Muscle of leg (tissue), 11 donors: Measurements from ENCODE around the gene NXPH3. TPM values are rescaled to one million over a fixed set of nuclear protein-coding genes. Genes with fewer than 3 reads are reported as not detected.
A peak's percentile ranks its signal among the peaks of the same experiment; 100 is the strongest.
"Not testable (repeated sequence)": the region's sequence is repeated elsewhere in the genome, so short reads cannot be mapped to it uniquely, and the experiment has no call there.

Experiments used
- DNase-seq: peaks from one replicate; pipeline ENCODE4 v3.0.0; 2013
- H3K27ac ChIP-seq: one replicate; pipeline ENCODE4 v1.5.1; 2013; ENCODE audit warnings: mild to moderate bottlenecking, low read length, control low read depth
- H3K27me3 ChIP-seq: one replicate; pipeline ENCODE4 v1.6.1; 2013; ENCODE audit warnings: low read length; ENCODE audit not compliant: control insufficient read depth, insufficient read depth
- H3K36me3 ChIP-seq: one replicate; pipeline ENCODE4 v1.6.1; 2013; ENCODE audit warnings: low read length; ENCODE audit not compliant: control insufficient read depth, insufficient read depth
- H3K4me1 ChIP-seq: one replicate; pipeline ENCODE4 v1.6.1; 2013; ENCODE audit warnings: low read length; ENCODE audit not compliant: control insufficient read depth, insufficient read depth
- H3K4me3 ChIP-seq: one replicate; pipeline ENCODE4 v1.5.1; 2013; ENCODE audit warnings: low read length, control low read depth
- H3K9me3 ChIP-seq: replicated peaks from 2 replicates; pipeline ENCODE4 v1.6.1; 2013; ENCODE audit warnings: low read depth, low read length; ENCODE audit not compliant: control insufficient read depth
- WGBS: methylation state at CpG from one replicate; pipeline ENCODE4 v1.1.5; 2013; ENCODE audit warnings: missing lambda C conversion rate; ENCODE audit not compliant: insufficient coverage; 5-methylcytosine and 5-hydroxymethylcytosine counted together
- polyA plus RNA-seq, 8 donors: library from polyadenylated mRNA; unstranded; fragments of 120-200 nt; gene quantifications; one replicate each; pipeline versions ENCODE4 v1.2.1 to v1.2.3, GENCODE V29; 2013; ENCODE audit warnings: inconsistent platforms in 1 of 8, low replicate concordance in 1 of 8; ENCODE audit not compliant: insufficient read length in 8 of 8, insufficient read depth in 1 of 8
- total RNA-seq: library from RNA; stranded (reverse); fragments of 120-200 nt; gene quantifications from one replicate; pipeline ENCODE4 v1.2.4, GENCODE V29; 2013

Gene NXPH3
- total and polyA plus RNA-seq, 9 donors = 1.1 to 2.5 (median 1.5) TPM

DNA sequence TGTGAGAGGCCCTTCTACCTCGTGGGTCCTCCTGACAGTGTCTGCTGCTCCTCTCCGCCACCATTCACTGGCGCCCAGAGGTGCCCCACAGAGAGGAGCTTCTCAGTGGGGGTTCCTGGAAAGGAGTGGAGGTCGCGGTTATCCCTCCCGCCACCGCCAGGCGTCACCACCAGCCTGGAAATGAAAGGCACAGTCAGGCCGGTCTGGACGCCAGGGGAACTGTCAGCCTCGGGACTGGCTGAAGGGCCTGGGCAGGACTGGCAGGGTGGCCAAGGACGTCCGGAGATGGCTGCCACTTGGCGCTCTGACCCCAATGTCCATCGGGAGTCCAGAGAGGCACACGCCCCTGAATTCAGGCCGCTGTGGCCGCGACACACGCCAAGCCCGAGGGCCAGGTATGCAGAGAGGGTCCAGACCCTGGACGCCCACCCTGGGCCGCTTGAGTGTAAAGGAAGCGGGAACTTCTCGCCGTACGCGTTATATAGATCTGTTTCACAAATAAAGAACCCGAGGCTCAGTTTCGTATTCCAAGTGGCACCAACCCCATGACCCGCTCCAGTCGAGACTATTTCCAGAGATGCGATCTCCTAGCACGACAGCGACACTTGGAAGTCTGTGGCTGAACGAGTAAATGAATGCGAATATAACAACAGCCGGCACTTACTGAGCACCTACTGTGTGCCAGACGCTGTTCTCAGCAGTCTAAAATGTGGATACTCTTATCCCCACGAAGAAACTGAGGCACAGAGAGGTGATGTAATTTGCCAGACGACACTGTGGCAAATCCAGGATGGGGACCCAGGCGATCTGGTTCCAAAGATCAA is 7.6 kb upstream of the NXPH3 start:
- H3K4me1 ChIP-seq = peaks cover 22% of the 10 kb centered on the region
- H3K27ac ChIP-seq = no peak overlapping the region
- no peaks in the 10 kb centered on the region for H3K36me3 ChIP-seq
- 12% methylated on average over 38 of the region's 42 CpGs for WGBS
- peak overlapping the region; percentile 15 for H3K4me3 ChIP-seq
- peak; percentile 81 for DNase-seq
- no peaks in the 10 kb centered on the region for H3K9me3 ChIP-seq
- H3K27me3 ChIP-seq = peaks cover 58% of the 10 kb centered on the region

DNA sequence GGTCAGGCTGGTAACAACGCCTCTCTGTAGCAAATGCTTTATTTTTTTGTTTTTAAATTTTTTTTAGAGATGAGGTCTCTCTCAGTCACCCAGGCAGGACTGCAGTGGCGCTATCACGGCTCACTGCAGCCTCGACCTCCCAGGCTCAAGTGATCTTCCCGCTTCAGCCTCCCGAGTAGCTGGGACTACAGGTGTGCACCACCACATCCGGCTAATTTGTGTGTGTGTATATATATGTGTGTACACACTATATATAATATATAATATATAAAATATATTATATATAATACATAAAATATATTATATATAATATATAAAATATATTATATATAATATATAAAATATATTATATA is 7.0 kb upstream of the NXPH3 start:
- peaks cover 61% of the 10 kb centered on the region for H3K27me3 ChIP-seq
- WGBS = no CpG with 5 or more reads among the region's 7 CpGs
- not testable (repeated sequence) for H3K9me3 ChIP-seq, H3K27ac ChIP-seq, H3K4me3 ChIP-seq, DNase-seq, H3K36me3 ChIP-seq
- peaks cover 23% of the 10 kb centered on the region for H3K4me1 ChIP-seq

DNA sequence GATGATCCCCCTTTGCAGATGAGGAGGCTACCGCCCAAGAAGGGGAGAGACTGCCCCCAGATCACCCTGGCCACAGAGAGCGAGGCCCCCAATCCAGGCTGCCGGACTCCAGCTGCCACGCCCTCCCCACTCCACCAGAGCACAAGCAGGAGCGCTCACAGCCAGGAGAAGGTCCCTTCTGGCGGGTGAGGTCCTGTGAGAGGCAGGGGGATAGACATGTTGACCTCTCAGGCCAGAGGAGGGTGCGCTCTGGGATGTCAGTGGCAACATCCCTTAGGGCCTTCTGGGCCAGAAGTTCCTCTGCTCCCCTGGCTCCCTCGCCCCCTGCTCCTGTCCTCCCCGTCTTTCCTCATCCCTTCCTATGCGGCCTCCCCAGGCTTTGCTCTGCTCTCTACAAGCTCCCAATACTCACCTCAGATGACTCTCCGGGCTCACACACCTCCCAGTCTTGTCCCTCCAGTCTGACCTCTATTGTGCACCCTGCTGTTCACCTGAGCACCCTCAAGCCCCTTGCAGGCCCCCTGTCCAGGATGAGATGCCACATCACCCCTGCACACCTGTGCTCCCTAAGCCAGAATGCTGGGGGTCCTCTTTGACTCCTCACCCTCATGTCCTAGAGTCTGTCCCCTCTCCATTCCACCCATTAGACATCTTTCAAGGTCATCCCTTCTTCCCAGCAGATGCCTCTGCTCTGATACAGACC is 5.0 kb upstream of the NXPH3 start:
- no peak for DNase-seq
- H3K36me3 ChIP-seq = no peaks in the 10 kb centered on the region
- peaks cover 39% of the 10 kb centered on the region for H3K4me1 ChIP-seq
- no peak overlapping the region for H3K27ac ChIP-seq
- 48% methylated on average over 5 of the region's 11 CpGs for WGBS
- no peak overlapping the region for H3K4me3 ChIP-seq
- no peaks in the 10 kb centered on the region for H3K9me3 ChIP-seq
- H3K27me3 ChIP-seq = peaks cover 77% of the 10 kb centered on the region

DNA sequence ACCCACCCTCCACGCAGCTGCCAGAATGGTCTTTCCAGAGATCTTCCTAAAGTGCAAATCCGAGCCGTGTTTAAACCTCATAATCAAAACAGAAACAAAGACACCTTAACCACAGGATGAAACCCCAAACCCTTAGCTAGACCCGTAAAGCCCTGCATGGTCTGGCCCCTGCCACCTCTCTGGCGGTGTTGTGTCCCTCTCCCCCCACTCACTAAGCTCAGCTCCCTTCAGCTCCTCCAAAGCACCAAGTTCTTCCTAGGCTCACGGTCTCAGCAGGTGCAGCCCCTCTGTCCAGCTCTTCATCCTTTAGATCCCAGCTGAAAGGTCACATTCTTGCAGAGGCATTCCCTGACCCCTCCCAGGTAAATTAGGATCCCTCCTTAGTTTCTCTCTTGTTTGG is 4.4 kb upstream of the NXPH3 start:
- no peak overlapping the region for H3K4me3 ChIP-seq
- H3K27ac ChIP-seq = no peak overlapping the region
- no peaks in the 10 kb centered on the region for H3K9me3 ChIP-seq
- DNase-seq = no peak
- H3K27me3 ChIP-seq = peaks cover 76% of the 10 kb centered on the region
- 20% methylated on average over 6 of the region's 6 CpGs for WGBS
- peaks cover 39% of the 10 kb centered on the region for H3K4me1 ChIP-seq
- H3K36me3 ChIP-seq = no peaks in the 10 kb centered on the region

DNA sequence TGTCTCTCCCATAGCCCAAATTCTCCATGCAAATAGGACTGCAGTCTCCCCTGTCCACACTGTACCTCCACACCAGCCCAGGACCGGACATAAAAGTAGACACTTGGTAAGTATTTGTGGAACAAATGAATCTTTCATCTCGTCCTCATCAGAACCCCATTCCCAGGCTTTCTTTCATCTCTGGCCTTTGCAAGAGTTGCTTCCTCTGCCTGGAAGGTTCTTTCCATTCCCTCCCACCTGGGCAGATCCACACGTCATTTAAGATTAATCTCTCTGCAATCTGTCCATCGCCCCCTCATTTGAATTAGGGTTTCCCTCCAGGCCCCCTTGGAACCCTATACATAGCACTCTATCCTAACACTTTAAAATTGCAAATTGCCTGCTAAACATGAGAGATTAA is 3.9 kb upstream of the NXPH3 start:
- Histone ChIP-seq H3K27me3 (peaks cover 76% of the 10 kb centered on the region), H3K27ac (no peak overlapping the region), H3K9me3 (no peaks in the 10 kb centered on the region), H3K36me3 (no peaks in the 10 kb centered on the region), H3K4me3 (no peak overlapping the region), H3K4me1 (peaks cover 41% of the 10 kb centered on the region)
- 46% methylated on average over 3 of the region's 4 CpGs for WGBS
- DNase-seq = no peak

DNA sequence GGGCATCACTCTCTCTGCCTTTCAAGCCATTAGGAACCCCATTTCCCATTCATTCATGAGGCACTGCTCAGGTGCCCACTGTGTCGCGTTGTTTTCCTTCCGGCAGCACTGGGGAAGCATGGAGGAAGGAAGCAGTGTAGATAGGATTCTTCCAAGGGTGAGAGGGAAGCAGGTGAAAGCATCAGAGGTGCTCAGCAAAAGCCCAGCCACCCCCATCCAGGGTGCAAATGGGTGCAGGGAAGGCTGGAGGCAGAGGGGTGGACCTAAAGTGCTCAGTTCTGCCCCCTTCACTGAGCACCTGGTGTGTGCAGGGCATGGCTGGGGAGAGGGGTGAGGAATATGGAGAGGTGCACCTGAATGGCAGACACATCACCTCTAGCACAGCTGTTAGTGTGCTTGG is 3.4 kb upstream of the NXPH3 start:
- Histone ChIP-seq H3K4me1 (peaks cover 46% of the 10 kb centered on the region), H3K36me3 (no peaks in the 10 kb centered on the region), H3K4me3 (no peak overlapping the region), H3K27me3 (peaks cover 75% of the 10 kb centered on the region), H3K27ac (no peak overlapping the region), H3K9me3 (no peaks in the 10 kb centered on the region)
- DNase-seq = no peak
- whole genome bisulfite sequencing = no CpG with 5 or more reads among the region's 3 CpGs

DNA sequence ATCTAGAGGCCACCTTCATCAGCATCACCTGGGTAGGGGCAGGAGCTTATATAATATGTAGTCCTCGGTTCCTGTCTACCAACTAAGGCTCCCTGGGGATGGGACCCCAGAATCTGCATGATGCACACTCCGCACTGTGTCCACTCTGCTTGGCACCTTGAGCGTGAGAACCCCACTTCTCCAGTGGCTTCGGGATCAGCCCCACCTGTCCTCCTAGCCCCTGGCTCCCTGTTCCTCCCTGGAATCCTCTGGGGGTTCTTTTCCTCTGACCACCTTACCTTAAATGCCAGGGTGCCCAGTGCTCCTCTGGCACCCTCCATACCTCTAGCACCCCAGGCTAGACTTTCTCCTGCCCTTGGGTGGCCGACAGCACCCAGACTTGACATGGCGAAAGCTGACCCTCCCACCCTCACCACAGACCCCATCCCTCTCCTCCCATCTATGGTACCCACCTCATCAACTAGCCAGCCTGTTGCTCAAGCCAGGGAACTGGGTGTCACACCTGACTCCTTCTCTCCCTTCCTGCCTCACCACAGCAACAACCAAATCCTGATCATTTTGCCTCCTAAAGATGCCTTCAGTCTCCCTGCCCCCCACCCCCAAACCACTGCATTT is 2.8 kb upstream of the NXPH3 start:
- no peaks in the 10 kb centered on the region for H3K9me3 ChIP-seq
- H3K27me3 ChIP-seq = peaks cover 75% of the 10 kb centered on the region
- no peak for DNase-seq
- no peaks in the 10 kb centered on the region for H3K36me3 ChIP-seq
- no peak overlapping the region for H3K4me3 ChIP-seq
- peaks cover 45% of the 10 kb centered on the region for H3K4me1 ChIP-seq
- H3K27ac ChIP-seq = no peak overlapping the region
- WGBS = 79% methylated on average over 3 of the region's 6 CpGs

DNA sequence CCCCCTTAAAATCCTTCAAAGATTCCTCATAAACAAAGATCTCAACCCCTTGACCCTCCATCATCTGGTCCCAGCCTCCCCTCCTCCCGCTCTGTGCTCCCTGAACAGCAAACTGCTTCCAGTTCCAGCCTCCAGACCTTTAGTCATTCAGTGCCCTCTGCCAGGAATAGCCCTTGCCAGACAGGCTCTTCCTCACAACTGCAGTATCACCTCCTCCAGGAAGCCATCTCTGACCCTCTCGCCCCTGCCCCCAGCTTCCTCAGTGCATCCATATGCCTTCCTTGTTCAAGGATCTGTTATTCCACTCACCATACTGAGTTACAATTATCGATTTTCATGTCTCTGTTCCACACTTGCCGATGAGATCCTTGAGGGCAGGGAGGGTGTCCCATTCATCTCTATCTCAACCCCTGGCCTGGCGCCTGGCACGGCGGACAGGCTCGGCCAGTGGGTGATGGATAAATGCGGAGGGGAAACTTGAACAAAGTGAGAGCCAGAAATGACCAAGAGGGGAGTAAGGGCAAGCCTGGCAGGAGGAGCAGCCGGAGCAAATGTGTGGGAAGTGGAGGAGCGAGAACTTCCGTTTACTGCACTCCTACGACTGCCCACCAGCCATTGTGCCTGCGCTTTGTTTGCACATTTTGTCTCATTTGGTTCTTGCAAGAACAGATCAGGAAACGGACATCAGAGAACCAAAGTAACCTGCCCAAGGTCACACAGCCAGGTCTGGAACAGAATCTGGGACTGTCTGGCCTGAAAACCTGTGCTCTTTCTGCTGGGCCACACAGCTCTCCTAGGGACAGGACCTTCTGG is 2.0 kb upstream of the NXPH3 start:
- Histone ChIP-seq H3K27me3 (peaks cover 76% of the 10 kb centered on the region), H3K4me3 (no peak overlapping the region), H3K4me1 (peaks cover 42% of the 10 kb centered on the region), H3K36me3 (no peaks in the 10 kb centered on the region), H3K27ac (no peak overlapping the region), H3K9me3 (no peaks in the 10 kb centered on the region)
- DNase-seq = no peak
- 49% methylated on average over 7 of the region's 15 CpGs for WGBS

DNA sequence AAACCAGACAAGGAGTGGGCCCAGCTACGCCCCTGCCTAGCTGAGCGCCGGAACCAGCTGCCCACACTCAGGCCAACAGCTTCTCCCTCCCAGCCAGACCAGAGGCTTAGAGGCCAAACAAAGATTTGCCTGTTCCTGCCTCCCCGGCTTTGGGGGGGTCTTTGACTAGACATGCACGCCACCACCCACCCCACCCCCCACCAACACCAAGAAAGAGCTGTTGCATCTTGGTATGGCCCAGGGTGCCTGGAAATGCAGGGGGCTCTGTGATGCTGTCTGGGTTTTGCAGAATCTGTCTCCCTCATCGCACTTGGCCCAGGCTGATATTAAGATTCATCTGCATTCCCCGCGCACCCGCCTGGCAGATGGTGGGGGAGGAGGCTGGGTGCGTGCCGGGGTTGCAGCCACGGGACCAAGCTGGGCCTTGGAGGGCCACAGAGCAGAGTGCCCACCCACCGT is 1.3 kb upstream of the NXPH3 start:
- H3K9me3 ChIP-seq = no peaks in the 10 kb centered on the region
- no peak overlapping the region for H3K4me3 ChIP-seq
- DNase-seq = no peak
- no peak overlapping the region for H3K27ac ChIP-seq
- WGBS = 38% methylated on average over 5 of the region's 13 CpGs
- no peaks in the 10 kb centered on the region for H3K36me3 ChIP-seq
- H3K4me1 ChIP-seq = peaks cover 42% of the 10 kb centered on the region
- peaks cover 76% of the 10 kb centered on the region for H3K27me3 ChIP-seq
